GM12874 (cell line): ENCODE data around the gene LRP2BP.

Experiments
- TF ChIP-seq, protein P1 (sequence below): IDR thresholded peaks from 2 replicates; pipeline ENCODE4 v1.5.1; 2011; ENCODE audit warnings: low read depth, mild to moderate bottlenecking, control low read depth, low read length, moderate library complexity; ENCODE audit not compliant: insufficient read depth

Gene LRP2BP

DNA sequence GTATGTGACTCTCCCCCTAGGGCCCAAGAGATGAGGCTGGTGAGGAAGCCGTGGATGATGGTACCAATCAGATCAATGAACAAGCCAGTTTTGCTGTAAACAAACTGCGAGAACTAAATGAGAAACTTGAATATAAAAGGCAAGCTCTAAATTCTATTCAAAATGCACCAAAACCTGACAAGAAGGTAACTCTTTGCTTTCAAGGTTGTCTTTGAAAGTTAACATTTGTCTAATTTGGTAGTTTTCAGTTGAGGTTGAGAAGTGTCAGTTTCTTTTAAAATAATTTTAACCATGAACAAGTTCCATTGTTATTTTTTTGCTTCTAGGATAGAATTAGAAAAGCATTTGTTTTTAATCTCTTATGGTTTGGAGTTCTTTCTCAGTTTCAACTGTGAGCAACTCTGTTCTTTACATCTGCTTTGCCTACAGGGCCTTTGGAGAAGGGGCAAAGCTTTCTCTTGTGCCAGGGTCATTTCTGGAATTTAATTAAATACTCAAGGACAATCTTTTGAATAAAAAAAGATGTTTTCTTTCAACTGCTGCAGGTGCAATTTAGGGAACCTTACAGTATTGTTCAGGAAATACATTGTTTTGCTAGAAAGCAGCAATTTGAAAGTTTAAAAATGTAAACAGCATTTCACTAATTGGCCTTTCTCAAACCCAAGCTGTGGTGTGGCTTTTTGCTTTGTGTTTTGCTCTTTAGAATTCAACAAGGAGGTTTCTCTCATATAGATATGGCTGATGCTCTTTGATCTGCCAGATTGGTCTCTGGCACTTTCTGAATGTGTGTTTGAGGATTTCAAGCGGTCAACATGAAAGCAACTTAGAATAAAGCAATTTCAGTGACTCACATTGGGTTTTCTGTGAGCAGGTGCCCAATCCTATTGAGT lies 62.9 kb downstream of the LRP2BP start:
- TF ChIP-seq, protein P1, sequence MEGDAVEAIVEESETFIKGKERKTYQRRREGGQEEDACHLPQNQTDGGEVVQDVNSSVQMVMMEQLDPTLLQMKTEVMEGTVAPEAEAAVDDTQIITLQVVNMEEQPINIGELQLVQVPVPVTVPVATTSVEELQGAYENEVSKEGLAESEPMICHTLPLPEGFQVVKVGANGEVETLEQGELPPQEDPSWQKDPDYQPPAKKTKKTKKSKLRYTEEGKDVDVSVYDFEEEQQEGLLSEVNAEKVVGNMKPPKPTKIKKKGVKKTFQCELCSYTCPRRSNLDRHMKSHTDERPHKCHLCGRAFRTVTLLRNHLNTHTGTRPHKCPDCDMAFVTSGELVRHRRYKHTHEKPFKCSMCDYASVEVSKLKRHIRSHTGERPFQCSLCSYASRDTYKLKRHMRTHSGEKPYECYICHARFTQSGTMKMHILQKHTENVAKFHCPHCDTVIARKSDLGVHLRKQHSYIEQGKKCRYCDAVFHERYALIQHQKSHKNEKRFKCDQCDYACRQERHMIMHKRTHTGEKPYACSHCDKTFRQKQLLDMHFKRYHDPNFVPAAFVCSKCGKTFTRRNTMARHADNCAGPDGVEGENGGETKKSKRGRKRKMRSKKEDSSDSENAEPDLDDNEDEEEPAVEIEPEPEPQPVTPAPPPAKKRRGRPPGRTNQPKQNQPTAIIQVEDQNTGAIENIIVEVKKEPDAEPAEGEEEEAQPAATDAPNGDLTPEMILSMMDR: no peak

DNA sequence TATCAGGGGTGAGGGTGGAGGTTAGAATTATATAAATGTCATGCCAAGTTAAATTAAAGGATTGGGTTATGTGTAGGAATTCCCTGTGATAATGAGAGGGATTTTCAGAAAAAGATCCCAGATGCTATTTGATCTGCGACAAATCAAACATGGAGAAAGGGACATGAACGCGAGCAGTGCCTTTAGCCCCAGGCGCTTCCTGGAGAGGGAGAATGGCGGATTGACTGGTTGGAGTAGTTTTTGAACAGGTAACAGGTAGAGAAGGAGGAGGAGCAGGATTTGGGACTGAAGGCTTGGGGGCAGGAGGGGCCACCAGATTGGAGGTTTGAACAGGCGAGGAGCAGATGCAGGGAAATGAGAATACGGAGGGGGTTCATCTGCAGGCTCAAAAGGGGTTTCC lies 67.1 kb downstream of the LRP2BP start:
- TF ChIP-seq, protein P1: no peak

- TF ChIP-seq, protein P1: no peak
Observed at GRCh38 chr4:185323606-185324005, 72.1 kb downstream of the LRP2BP start.

DNA sequence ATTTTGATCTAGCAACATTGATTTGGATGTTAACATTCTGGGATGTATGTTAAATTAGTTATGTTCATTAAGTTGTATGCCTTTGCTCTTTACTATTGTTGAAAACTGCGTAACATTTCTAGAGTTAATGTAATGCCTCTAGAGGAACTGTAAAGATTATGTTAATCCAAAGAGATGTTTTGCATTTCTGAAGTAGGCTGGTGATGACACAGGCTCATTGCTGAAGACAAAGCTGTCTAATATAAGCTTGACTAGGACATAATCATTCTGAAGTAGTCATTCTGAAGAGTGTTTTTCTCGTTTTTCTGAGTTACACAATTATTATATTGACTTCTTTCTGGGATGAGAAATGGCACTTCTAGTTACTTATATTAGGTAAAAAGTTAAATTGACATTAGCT lies 72.9 kb downstream of the LRP2BP start:
- TF ChIP-seq, protein P1: no peak

DNA sequence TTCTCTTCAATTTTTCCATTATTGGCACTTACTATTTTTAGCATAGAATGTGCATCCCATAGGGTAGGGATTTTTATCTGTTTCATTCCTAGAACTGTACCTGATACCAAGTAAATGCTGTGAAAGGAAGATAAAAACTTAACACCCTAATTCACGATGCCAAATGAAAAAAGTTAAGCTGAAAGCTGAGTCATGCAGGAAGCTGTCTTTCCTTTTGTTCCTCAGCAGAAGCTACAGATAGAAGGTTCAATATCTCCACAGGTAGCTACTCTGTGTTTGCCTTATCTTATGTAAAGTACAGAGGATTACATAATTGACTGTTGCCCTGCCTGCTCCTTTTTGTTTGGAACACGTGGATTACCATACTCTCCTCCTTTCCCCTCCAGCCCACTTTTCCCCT lies 77.0 kb downstream of the LRP2BP start:
- TF ChIP-seq, protein P1: no peak

DNA sequence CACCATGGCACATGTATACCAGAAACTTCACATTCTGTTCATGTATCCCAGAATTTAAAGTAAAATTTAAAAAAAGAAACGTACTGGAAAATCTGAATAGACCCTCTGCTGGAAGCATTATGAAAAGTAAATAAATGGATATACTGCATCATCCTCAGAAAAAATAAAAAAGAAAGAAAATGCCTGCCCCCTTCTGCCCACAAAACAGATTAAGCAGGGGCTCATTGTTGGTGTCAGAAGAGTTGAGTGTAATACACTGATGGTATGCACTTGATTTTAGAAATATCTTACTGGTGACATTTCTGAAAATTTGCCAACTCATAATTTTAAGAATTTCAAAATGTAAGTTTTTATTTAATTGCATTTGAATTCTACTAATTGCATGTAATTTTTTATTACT lies 77.8 kb downstream of the LRP2BP start:
- TF ChIP-seq, protein P1: no peak
